Measurements from ENCODE around the gene ATF7.

The ATF7 gene

DNA sequence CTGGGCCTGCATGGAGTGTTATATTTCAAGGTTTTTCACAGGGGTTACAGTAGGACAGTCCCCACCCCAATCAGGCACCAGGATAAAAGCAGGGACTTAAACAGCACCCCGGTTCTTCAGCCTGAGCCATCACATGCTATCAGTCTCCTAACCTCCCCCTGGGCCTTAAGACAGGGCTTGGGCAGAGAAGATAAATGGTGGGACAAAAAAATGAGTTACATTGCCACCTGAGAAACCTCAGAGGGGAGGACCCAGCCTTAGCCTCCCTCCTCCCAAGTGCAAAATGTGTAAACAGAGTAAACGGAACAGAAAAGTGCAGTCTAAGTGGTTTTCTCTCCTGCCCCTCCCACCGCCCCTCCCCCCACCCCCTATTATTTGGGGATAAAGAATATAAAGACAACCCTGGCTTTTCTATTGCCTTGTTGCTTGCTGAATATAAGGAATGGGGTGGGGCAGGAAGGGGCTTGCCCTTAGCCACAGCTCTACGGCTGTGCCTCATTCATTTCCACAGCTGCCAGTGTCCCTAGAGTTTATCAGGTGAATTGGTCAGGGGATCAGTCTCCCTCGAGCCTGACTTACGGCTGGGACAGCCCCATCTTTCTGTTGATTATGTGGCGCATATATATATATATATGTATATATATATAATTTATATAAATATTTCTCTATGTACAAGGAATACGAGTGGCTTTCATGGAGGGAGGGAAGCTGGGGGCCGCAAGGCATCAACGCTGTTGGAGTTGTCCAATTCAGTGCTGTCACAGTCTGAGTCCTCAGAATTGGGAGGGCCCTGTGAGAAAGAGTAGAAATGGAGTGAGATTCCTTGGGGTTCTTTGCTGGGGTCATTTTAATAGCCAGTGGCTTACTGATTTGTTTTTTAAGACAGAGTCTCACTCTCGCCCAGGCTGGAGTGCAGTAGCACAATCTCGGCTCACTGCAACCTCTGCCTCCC is 145.4 kb downstream of the ATF7 start:
- DNase-seq: no peak

DNA sequence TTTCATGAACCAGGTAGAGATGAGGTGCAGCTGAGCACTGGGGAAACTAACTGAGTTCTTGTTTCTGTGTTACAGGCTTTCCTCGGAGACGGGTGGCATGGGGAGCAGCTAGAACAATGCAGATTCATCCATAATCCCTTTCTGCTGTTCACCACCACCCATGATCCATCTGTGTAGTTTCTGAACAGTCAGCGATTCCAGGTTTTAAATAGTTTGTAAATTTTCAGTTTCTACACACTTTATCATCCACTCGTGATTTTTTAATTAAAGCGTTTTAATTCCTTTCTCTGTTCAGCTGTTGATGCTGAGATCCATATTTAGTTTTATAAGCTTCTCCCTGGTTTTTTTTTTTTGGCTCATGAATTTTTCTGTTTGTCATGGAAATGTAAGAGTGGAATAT is 146.9 kb downstream of the ATF7 start:
- DNase-seq: no peak

DNA sequence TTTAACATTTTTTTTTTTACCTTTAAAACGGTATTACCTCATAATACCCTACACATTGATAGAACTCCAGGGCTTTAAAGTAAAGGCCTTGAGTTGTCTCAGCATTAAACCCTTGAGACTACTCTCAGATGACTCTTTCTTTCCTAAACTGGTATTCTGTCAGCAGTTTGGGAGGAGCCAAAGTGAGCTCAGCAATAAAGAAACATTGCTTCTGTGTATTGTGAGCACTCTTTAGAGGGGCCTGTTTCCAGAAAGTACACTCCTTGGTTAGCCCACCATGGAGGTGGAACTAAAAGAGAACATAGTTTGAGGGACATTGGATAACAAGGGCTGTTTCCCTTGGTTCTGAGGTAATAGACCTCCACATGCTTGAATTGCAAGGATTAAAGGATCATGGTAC is 147.3 kb downstream of the ATF7 start:
- no peak for DNase-seq

DNA sequence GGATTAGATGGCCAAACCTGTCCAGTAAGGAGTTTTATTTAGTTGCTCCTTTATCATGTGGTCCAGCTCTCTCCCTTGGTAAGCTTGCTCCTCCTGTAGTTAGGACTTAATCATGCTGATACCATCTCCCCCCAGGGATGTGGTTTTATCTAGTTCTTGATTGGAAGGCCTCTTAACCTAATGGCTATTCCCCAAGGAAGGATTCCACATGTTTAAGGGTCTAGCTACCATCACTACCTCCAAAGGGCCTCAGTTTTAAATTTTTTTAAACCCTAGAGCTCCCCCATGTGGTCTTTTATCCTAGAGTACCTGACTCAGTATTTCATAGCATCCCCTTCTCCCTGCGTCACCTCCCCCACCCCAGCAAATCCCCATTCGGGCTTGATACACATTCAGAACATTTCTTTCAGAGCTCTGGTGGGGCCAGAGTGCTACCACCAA is 149.4 kb downstream of the ATF7 start:
- no peak for DNase-seq

DNA sequence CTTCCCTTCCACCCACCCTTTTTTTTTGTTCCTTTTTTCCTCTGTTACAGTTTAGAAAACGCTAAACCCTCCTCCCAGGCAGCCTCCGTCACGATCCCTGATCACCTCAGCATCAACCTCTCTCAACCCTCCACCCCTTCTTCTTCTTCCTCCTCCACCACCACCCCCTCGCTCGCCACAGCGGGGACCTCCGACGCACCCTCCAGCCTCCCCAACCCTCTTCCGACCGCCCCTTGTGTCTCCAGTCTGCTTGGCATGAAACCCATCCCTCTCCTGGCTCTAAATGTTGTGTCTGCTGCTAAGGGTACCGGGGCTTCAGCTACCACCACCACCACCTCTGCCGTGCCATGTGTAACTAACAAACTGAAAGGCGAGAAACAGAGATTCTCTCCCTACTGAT is 151.4 kb downstream of the ATF7 start:
- DNase-seq: no peak

DNA sequence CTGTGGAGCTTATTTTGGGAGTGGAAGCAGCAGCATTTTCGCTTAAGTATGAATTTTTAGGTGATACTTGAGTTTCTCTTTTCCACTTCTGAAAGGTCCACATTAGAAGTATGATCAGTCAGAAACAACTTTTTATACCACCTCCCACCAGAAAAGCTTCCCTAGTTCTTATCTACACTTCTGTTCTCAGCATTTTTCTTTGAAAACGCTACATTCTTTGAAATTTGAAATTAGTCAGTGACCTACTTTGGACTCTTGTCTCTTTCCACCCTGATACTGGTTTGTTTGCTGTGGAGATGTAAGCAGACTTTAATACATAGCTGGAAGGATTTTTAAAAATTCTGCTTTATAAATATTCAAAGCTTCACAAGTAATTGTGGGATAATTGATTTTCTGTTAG is 152.1 kb downstream of the ATF7 start:
- no peak for DNase-seq

DNA sequence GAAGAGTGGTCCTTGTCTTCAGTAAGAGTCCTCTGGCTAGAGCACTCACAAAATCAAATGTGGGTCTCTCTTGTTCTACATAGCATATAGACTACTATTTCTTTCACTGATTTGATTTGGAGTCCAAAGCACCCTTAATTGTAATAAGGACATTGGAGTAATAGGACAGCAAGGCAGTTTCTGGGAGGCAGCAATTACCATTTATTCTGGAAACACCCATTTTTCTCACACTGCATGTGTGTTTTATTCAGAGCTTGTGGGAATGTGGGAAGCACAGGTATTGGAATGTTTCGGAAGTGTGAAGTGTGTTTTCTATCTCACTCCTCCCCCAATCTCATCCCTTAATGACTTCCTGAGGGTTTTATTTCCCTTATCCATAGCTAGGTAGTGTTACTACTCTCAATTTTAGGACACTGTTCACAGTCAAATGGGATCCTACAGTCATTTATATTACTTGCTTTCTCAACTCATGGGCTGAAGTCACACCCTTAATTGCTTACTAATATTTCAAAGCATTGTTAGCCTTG is 154.1 kb downstream of the ATF7 start:
- no peak for DNase-seq

DNA sequence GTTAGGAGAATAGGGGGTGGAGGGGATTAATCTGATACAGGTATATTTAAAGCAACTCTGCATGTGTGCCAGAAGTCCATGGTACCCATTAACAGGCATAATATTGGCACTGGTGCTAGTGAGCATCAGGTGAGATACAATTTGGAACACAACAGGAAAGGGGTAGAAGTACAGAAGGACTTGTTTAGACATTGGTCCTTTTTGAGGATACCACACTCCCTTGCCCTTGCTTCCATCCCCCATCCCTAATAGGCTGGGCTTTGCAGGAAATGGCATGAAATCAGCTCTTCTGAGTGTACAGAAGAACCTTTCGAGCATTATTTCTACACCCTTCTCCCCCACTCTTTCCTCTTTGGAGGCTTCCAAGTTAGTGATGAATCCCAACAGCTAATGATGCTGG is 157.9 kb downstream of the ATF7 start:
- DNase-seq: no peak

DNA sequence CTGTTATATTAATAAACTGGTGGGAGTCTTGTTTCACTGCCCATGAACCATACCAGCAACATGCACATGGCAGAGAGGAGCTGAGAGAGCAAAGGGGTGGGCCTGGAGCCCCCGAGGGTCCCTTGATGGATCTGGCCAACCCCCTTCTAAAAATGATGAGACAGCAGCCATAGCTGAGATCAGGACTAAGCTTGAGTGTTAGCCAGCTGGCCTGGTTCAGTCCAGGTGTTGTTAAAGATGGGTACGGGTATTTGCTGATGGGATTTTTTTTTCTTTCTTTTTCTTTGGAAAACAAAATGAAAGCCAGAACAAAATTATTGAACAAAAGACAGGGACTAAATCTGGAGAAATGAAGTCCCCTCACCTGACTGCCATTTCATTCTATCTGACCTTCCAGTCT is 158.3 kb downstream of the ATF7 start:
- DNase-seq: no peak

DNA sequence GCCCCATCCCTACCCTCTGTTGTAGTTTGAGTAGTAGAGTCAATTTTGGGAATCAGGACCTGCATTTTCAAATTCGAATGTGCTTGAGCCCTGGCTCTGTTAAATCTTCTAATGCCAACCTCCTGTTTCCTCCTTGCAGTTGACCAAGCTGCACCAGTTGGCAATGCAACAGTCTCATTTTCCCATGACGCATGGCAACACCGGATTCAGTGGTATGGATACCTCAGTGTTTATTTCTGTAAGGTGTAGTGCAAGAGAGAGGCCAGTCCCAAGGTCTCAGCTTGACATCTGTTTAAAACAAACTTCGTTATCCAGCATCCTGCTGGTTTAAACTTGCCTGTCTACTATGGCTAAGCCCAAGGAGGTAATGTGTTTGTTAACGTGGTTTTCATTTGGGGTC is 159.1 kb downstream of the ATF7 start:
- DNase-seq: no peak

DNA sequence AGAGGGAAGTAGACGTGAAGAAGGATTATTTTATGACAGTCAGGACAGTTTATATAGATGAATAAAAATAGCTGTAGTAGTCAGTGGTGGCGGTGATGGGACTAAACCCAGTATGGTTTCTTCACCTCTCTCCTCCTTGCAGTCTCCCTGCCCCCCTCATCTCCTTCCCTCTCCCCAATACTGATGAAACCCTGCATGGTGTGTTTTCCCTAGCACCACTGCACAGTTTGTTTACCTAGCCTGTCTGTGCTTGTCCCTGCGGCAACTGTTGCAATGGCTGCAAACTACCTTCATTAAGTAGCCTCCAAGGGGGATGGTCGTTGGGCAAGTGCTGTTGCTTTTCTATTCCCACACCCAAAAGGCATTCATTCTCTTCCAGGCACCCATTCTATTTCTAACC is 159.5 kb downstream of the ATF7 start:
- no peak for DNase-seq

DNA sequence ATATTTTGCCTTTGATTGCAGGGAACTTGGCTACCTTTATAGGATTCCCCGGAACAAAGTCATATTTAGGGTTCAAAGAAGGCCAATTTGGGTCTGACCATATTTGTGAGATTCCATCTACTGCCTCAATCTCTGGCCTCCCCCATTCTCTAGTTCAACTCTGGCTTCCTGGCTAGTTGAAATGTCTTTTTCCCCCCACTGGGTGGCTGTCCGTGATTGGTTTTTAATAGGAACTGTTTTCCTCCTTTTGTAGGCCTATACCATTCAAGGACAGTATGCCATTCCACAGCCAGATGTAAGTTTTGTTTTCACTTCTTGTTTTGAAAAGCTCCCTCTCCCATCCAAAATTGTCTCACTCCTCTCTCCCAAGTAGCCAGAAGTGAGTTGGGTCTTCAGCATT is 160.5 kb downstream of the ATF7 start:
- DNase-seq: no peak

DNA sequence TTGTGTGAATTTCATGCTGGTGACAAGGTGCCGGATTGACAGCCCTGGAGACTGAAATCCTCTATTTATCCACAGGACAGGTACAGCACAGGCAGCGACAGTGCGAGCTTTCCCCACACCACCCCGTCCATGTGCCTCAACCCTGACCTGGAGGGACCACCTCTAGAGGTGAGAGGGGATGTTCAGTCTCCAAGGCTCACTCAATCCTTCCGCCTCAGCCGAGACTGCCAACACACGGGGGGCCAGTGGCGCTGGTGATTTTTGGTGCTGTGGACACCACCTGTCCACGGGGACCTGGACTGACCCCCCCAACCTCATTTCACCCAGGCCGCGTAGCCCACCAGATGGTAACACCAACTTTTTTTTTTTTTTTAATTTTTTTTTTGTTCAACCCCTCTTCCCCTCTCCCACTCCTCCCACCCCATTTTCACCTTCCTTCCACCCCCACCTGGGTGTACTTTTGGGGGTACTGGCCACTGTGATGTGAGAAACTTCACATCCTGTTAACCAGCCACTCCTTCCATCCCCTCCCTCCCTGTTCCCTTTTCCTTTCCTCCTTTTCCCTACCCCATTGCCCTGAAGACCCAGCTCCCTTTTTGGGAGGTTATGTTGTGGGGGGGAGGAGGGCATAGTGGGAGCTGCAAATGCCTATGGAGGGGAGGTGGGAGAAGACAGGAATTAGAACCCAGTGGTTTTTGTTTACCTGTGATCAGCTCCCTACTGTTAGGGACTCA is 161.3 kb downstream of the ATF7 start:
- no peak for DNase-seq

DNA sequence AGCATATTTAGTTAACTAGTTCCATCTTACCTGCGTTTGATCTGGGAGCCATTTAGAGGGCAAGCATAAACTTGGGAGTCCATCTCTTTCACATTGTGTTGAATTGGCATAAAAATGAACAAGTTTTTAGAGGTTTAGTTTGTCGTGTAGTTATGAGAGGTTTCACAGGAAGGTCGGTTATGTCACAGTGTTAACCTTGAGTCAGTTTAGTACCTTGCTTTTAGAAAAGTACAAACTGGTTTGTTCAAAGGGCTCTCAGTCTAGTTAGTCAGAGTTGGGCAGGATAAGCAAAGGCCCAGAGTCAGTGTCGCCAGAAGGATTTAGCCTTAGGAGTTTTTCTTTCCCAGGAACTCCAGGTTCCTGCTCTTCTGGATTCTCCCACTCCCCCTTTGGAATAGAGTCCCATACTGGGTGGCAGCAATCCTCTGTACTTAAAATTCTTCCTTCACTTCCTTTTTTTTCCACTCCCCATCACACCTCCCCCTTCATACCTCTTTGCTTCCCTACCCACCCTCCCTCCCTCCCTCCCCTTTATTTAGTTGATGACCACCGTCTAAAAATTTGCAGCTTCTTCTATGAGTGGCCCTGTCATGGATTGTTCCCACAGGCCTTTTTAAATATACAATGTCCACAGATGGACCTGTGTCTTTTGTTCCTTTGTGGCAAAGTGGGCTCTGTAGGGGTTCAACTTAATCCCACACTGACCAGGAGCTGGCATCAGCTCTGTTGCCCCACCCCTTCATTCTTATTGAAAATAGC is 162.2 kb downstream of the ATF7 start:
- DNase-seq: no peak

DNA sequence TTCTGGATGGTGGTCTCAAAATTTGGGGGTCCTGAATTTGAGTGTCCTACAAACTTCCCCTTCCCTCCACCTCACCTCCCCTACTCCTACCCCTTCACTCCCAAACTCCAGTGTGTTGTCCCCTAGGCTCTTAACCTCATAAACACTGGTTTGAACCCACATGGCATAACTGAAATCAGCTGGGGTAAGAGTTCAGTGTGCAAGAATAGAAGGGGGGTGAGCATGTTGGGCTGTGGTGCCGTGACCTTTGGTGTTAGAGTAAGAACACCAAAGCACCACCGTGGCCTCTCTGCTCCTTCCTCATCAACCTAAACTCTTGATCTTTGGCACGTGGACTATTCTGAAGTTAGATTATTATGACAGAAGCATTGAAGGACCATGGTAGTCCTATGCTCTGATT is 163.2 kb downstream of the ATF7 start:
- DNase-seq: no peak

DNA sequence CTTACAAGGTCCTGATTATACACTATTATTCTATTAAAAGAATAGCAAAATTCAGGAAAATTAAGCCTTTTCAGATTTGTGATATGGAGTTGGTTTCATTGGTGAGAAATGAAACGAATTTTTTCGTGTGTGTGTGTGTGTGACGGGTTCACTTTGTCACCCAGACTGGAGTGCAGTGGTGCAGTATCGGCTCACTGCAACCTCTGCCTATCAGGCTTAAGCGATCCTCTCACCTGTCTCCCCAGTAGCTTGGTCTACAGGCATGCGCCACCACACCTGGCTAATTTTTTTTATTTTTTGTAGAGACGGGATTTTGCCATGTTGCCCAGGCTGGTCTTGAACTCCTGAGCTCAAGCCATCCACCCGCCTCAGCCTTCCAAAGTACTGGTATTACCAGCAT is 164.6 kb downstream of the ATF7 start:
- no peak for DNase-seq

DNA sequence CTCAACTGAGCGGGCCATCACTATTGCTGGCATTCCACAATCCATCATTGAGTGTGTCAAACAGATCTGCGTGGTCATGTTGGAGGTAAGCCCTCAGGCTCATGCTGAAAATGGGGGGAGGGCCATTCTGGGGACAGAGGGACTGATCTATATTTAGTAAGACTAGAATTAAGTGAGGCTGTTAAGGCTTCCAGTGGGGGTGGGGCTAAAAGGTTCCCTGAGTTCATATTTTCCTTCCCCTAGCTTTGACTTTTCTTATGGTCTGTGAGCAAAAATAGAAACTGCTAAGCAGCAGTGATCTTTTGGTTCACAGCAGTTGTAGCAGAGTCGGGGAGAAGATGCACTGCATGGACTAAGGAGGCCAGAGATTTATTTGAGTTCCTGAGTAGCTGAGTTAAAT is 165.1 kb downstream of the ATF7 start:
- DNase-seq: no peak

DNA sequence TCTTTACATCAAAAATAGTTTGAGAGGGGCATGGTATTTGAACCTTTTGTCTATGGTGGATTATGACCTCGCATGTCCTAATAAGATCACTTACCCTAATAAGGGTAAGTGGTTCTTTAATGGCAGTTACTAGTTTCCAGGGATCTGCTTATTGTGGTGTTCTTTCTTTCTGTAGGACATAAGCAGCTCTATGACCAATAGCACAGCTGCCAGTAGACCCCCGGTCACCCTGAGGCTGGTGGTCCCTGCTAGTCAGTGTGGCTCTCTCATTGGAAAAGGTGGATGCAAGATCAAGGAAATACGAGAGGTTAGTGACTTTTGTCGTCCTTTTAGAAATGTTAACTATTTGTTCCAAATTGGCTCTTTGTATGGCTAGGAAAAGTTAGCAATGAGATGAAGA is 167.1 kb downstream of the ATF7 start:
- DNase-seq: no peak

All from bone marrow (tissue), 2 donors.